Measurements from ENCODE around the gene FKBP11.

DNA sequence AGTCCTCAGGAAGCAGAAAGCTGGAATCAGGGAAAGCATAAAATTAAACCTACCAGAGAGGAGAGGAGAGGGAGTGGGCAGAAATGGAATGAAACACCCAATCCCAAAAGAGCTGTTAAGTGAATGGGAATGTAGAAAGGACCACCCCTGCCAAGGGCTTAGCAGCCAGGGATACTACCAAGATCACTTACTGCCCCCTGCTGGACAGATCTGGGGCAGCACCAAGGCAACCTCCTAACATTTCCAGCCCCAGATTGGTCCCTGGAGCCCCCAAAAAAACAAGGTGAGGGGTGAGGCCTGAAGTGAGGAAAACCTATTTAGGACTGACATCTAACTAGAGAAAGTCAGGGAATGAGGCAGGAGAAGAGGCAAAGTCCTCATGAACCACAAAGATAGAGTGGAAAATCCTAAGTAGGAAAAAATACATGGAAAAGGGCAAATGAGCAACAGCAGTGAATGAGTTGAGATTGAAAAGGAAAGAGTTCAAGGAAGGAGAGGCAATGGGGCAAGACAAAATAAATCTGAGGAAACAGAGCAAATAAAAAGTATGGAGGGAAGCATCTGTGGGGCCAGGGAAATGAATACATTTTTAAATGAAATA lies 11.2 kb upstream of the FKBP11 start:
- TF ChIP-seq EZH2 (IDR thresholded peaks at IDR 0.05; ENCODE audit: insufficient read depth, poor library complexity, severe bottlenecking): no peak
- TF ChIP-seq EZH2phosphoT487 (IDR thresholded peaks at IDR 0.05; ENCODE audit: insufficient read depth, low read depth): no peak
